Adipose tissue (tissue), 3 donors: Measurements from ENCODE around the gene CXorf58. TPM values are rescaled to one million over a fixed set of nuclear protein-coding genes. Genes with fewer than 3 reads are reported as not detected.
"Not testable (repeated sequence)": the region's sequence is repeated elsewhere in the genome, so short reads cannot be mapped to it uniquely, and the experiment has no call there.

ENCODE experiments used
- H3K27ac ChIP-seq: one replicate; pipeline ENCODE4 v1.5.1; 2013; ENCODE audit warnings: low read depth, low read length
- WGBS, 3 donors: extraction: QIAGEN DNeasy Blood & Tissue Kit; methylation state at CpG; one replicate each; pipeline ENCODE4 v1.1.7; 2013; 5-methylcytosine and 5-hydroxymethylcytosine counted together
- polyA plus RNA-seq, 3 donors: library from polyadenylated mRNA; stranded (reverse); fragments of 200-250 nt; gene quantifications; one replicate each; pipeline ENCODE4 v1.2.3, GENCODE V29; 2013
- donor health status: healthy with polysubstance abuse.
- donor health status: Bipolar disorder and iron deficiency.
- donor health status: healthy.

The CXorf58 gene
- polyA plus RNA-seq, 3 donors: 0.15 to 0.16 TPM; not detected in 1

DNA sequence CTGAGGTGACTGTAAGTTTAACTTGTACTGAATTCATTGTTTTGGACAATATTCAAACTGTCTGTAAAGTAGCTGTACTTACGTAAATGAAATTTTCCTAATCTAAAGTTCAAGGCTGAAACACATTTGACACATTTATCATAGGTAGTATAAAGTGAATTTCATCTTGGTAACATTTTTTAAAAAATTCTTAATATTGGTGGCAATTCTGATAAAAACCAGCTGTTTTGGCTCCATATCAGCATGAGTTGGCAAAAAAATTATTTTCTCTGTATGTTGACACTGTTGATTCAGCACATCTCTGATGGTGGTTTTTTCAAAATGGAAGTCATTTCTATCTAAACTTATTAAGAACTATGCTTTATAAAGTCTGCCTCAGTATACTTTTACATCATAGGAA is 30.9 kb downstream of the CXorf58 start:
- 26 to 80% (median 59%) methylated on average over 1 of the region's 1 CpG for WGBS, 3 donors
- H3K27ac ChIP-seq: no peak overlapping the region

DNA sequence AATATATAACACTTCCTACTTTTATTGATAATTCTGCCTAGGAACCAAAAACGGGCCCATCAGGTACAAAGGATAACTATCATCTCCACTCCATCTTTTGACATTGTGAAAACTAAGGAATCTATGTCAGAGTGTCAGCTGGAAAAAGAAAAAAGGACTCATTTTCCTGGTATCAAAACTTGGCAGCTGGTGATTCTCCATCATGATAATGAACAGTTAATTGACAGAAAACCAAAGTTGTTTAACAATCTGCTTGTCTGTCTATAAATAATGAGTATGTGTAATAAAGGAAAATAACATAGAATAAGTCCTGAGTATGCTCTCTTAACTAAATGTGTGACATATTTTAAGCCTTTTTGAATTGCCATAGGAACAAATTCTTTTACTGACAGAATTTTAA is 31.4 kb downstream of the CXorf58 start:
- WGBS, 3 donors: 65 to 81% (median 78%) methylated on average over 1 of the region's 1 CpG

GRCh38 chrX:23944234-23944633 is 36.4 kb downstream of the CXorf58 start:
- no peak overlapping the region for H3K27ac ChIP-seq
- WGBS, 3 donors: 53 to 68% (median 59%) methylated on average over 1 of the region's 1 CpG

More for the DNA sequence above, 31.4 kb downstream of the CXorf58 start:
- no peak overlapping the region for H3K27ac ChIP-seq

- WGBS, 3 donors: 82 to 91% (median 88%) methylated on average over 1 of the region's 1 CpG
- no peak overlapping the region for H3K27ac ChIP-seq
Measured at GRCh38 chrX:23945206-23945605, 37.4 kb downstream of the CXorf58 start.

DNA sequence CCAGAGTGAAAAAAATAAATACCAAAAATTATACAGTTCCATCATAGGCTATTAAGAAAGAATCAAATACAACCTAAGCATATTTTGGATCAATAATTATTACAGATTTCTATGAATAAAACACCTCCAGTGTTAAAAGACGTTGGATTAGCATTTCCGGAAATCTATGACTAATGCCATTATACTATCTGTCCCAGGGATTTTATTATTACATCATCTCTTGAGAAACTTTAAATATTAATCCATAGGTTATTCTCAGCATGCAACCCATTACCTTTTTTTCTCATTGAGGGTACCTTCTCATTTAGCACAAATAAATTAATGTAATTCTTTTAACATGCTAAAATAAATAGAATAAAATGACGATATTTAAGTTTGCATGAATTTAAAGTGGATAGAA is 44.6 kb downstream of the CXorf58 start:
- no peak overlapping the region for H3K27ac ChIP-seq
- 51 to 72% (median 62%) methylated on average over 3 of the region's 3 CpGs for WGBS, 3 donors

DNA sequence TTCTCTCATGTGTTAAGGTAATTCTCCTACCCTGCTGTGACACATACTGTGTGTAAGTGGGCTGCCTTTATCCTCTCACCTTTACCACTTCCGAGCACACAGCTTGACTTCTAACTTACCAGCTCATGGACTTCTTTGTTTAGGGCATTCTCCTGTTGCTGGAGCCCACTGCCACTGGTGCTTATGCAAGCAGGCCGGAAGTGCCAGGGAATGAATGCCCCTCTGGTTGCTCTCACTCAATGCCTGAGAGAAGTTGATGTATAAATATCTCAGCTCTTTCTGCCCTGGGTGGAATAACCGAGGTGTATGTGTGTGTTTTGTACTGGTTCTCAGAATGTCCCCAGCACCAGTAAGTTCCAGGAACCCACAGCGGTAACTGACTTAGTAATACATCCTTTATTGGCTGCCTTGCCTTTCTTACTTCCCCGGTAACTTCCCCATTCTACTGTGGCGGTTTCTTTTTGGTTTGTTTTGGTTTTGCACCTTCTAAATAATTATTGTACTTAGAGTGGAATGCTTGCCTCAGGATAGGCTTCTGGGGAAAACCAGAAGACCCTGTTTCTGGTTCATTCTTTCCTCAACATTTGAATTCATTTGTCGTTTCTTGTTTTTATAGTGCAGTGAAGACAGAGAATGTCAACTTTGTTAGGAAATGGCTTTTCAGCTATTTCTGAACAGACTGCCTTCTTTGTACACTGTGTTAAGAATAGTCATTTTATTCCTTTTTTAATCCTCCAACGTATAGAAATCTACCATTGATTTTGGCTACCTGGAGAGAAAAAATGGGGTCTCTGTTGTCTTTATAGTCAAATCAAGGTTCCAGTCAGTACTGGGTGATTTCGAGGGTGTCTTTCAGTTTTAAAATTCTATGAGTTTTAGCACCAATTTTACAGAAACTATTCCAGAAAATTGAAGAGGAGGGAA is 45.4 kb downstream of the CXorf58 start:
- H3K27ac ChIP-seq: no peak overlapping the region
- WGBS, 3 donors: 38 to 59% (median 38%) methylated on average over 9 of the region's 9 CpGs

DNA sequence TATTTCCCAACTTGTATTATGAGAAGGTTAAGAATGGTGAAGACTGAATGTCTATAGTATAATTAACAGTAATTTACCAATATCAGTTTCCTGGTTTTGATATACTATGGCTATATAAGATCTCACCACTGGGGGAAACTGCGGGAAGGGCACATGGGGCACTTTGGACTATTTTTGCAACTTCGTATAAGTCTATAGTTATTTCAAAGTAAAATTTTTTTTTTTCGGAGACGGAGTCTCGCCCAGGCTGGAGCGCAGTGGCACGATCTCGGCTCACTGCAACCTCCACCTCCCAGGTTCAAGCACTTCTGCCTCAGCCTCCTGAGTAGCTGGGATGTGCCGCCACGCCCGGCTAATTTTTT is 46.1 kb downstream of the CXorf58 start:
- H3K27ac ChIP-seq: no peak overlapping the region
- WGBS, 3 donors: 89 to 94% (median 91%) methylated on average over 11 of the region's 11 CpGs

- H3K27ac ChIP-seq: no peak overlapping the region
- 70 to 84% (median 71%) methylated on average over 4 of the region's 4 CpGs for WGBS, 3 donors
Measured at GRCh38 chrX:23954396-23954795, 46.6 kb downstream of the CXorf58 start.

DNA sequence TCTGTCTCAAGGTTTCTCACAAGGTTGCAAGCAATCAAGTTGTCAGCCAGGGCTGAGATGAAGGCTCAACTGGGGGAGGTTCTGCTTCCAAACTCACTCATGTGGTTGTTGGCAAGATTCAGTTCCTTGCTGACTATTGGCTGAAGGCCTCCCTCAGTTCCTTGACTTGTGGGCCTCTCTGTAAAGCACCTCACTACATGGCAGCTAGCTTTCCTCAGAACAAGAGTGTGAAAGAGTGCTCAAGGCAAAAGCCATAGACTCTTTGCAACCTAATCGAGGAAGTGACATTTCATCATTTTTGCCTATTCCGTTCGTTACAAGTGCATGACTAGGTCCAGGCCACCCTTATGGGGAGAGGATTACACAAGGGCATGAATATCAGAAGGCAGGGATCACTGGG is 52.0 kb downstream of the CXorf58 start:
- 44 to 97% (median 49%) methylated on average over 3 of the region's 3 CpGs for WGBS, 3 donors
- H3K27ac ChIP-seq: no peak overlapping the region

DNA sequence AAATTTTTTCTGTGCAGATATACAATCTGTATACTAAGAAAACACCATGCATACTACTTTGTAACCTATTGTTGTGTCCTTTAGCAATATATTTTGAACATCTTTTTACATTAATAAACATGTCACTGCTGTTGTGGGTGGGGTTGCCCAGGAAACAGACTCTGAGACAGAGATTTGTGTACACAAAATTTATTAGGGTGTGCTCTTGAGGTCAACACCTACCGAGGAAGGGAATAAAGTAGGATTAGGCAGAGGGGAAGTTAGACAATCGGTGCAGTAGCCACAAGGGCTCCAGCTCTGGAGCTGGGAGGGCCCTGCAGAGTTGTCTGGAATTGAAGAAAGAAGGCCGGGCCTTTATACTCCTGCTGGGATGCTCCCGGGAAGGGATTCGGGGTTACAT is 56.4 kb downstream of the CXorf58 start:
- 51 to 70% (median 57%) methylated on average over 5 of the region's 5 CpGs for WGBS, 3 donors

DNA sequence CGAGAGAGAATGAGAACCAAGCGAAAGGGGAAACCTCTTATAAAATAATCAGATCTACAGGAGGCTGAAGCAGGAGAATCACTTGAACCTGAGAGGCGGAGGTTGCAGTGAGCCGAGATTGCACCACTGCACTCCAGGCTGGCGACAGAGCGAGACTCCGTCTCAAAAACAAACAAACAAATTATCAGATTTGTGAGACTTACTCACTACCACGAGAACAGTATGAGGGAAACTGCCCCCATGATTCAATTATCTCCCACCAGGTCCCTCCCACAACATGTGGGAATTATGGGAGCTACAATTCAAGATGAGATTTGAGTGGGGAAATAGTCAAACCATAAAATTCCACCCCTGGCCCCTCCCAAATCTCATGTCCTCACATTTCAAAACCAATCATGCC is 57.8 kb downstream of the CXorf58 start:
- H3K27ac ChIP-seq: not testable (repeated sequence)
- WGBS, 3 donors: 87 to 93% (median 93%) methylated on average over 8 of the region's 8 CpGs

More for the DNA sequence above, 56.4 kb downstream of the CXorf58 start:
- H3K27ac ChIP-seq: no peak overlapping the region

- no peak overlapping the region for H3K27ac ChIP-seq
- 75 to 93% (median 83%) methylated on average over 4 of the region's 4 CpGs for WGBS, 3 donors
Measured at GRCh38 chrX:23978491-23978890, 70.7 kb downstream of the CXorf58 start.

DNA sequence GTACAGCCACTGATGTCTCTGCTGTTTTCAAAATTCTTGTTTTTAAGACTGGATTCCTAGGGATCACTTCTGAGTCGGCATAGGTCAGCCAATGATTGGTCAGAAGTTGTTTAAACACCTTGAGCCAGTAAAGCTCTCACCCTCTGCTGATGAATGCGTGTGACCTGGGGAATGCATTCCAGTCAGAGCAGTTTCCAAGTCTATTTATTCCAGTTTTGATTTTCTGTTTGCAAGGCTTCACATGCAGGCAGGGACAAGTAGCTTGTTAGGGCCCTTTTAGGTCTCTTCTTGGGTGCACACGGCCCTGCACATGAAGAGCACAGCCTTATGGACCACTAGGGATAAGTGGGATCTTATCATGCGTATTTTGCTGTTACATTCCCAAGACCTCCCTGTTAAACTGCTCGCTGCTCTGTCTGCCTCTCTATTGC is 72.2 kb downstream of the CXorf58 start:
- H3K27ac ChIP-seq: no peak overlapping the region
- 33 to 72% (median 59%) methylated on average over 5 of the region's 5 CpGs for WGBS, 3 donors

DNA sequence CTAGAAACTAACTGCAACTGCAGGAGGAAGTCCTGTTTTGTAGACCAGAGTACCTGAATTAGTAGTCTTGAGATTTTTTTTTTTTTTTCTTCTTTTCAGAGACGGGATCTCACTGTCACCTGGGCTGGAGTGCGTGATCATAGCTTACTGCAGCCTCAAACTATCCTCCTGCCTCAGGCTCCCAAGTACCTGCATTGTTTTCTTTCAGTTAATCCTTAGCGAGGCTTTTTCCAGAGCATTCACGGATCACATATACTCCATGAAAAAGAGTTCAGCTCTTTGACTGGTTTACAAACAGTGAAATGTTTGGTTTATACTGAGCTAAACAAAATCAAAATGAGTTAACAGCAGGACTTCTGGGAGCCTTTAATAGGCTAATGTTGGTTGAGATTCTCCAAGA is 73.4 kb downstream of the CXorf58 start:
- no peak overlapping the region for H3K27ac ChIP-seq
- WGBS, 3 donors: 68 to 97% (median 94%) methylated on average over 4 of the region's 4 CpGs

DNA sequence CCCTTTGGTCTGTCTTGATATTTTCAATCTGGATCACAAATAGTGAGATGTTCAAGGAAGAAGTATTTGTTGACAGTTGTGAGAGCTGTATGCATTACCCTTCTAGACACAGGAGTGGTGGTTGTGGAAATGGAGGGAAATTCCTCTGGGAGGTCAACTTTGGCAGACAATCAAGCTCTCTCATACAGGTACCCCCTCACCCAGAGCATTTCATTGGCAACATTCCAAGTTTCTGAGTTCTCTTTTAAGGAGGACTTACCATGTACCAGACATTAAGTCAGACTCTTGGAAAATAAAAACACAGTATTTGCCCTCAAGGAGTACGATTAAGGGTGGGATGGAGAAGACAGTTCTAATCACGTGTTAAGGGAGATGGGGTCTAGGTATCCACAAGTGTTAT is 73.9 kb downstream of the CXorf58 start:
- WGBS, 3 donors: 87 to 94% (median 87%) methylated on average over 2 of the region's 2 CpGs
- H3K27ac ChIP-seq: no peak overlapping the region

DNA sequence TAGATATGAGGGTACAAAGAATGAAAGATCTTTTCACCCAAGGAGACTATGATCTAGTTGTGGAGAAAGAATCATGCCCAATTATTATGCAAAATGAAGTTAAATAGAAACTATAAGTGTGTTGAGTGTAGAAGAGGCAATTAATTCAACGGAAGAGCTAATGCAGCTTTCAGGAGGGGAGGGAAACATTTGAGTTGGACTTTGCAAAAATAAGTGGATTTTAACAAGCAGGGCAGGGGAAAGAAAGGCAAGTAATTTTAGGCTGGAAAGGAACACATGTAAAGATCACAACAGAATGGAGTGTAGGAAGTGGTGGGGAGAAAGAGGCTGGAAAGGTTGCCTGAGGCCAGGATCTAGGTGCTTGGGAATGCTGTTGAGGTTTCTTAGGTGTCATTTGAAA is 75.1 kb downstream of the CXorf58 start:
- H3K27ac ChIP-seq: no peak overlapping the region
- 70 to 94% (median 92%) methylated on average over 1 of the region's 1 CpG for WGBS, 3 donors
